ENCODE measurements around the gene RALGAPA2.

Gene RALGAPA2

GRCh38 chr20:20489054-20489453 lies 223.4 kb downstream of the RALGAPA2 start:
- no peak for TF ChIP-seq CTCF (IDR thresholded peaks at IDR 0.05; ENCODE audit: low read depth, low read length)
- DNase-seq (ENCODE audit: extremely low read depth, low read depth) = no peak

- no peak for TF ChIP-seq CTCF (IDR thresholded peaks at IDR 0.05; ENCODE audit: low read depth, low read length)
- no peak for DNase-seq (ENCODE audit: extremely low read depth, low read depth)
Measured at GRCh38 chr20:20488388-20488787, 224.1 kb downstream of the RALGAPA2 start.

GRCh38 chr20:20487811-20488210 lies 224.6 kb downstream of the RALGAPA2 start:
- no peak for TF ChIP-seq CTCF (IDR thresholded peaks at IDR 0.05; ENCODE audit: low read depth, low read length)
- DNase-seq (ENCODE audit: extremely low read depth, low read depth) = no peak

- DNase-seq (ENCODE audit: extremely low read depth, low read depth) = no peak
- TF ChIP-seq CTCF (IDR thresholded peaks at IDR 0.05; ENCODE audit: low read depth, low read length) = no peak
Measured at GRCh38 chr20:20483328-20483727, 229.1 kb downstream of the RALGAPA2 start.

- no peak for DNase-seq (ENCODE audit: extremely low read depth, low read depth)
- TF ChIP-seq CTCF (IDR thresholded peaks at IDR 0.05; ENCODE audit: low read depth, low read length) = no peak
Measured at GRCh38 chr20:20482453-20482852, 230.0 kb downstream of the RALGAPA2 start.

- DNase-seq (ENCODE audit: extremely low read depth, low read depth) = peak; percentile 56
- no peak for TF ChIP-seq CTCF (IDR thresholded peaks at IDR 0.05; ENCODE audit: low read depth, low read length)
Measured at GRCh38 chr20:20480689-20481088, 231.8 kb downstream of the RALGAPA2 start.

GRCh38 chr20:20480126-20480525 lies 232.3 kb downstream of the RALGAPA2 start:
- no peak for TF ChIP-seq CTCF (IDR thresholded peaks at IDR 0.05; ENCODE audit: low read depth, low read length)
- no peak for DNase-seq (ENCODE audit: extremely low read depth, low read depth)
